ENCODE measurements around the gene MCFD2.

DNA sequence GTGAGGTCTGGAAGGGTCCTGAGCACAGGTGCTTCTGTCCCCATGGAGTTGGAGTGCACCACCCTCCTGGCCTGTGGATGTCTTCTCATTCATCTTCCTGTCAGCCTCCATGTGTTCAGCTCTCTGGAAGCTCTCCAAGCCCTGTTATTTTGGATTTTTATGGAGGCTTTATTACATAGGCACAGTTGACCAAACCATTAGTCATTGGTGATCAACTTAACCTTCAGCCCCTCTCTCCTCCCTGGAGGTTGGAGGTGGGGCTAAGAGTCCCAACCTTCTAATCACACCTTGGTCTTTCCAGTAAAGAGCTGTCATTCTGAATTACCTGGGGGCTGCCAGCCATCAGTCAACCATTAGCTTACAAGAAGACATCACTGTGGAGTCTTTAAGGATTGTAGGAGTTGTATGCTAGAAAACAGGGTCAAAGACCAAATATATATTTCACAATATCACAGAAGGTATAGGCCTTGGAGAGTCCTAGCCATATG is 7.5 kb upstream of the MCFD2 start:
- TF ChIP-seq, protein P1, sequence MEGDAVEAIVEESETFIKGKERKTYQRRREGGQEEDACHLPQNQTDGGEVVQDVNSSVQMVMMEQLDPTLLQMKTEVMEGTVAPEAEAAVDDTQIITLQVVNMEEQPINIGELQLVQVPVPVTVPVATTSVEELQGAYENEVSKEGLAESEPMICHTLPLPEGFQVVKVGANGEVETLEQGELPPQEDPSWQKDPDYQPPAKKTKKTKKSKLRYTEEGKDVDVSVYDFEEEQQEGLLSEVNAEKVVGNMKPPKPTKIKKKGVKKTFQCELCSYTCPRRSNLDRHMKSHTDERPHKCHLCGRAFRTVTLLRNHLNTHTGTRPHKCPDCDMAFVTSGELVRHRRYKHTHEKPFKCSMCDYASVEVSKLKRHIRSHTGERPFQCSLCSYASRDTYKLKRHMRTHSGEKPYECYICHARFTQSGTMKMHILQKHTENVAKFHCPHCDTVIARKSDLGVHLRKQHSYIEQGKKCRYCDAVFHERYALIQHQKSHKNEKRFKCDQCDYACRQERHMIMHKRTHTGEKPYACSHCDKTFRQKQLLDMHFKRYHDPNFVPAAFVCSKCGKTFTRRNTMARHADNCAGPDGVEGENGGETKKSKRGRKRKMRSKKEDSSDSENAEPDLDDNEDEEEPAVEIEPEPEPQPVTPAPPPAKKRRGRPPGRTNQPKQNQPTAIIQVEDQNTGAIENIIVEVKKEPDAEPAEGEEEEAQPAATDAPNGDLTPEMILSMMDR (IDR thresholded peaks at IDR 0.05) = no peak
- no peak for TF ChIP-seq POLR2A (IDR thresholded peaks at IDR 0.05; ENCODE audit: low read depth)
